HG03025 (cell line): ENCODE measurements around the gene TNFSF15.

Source experiments
- ATAC-seq: cut with Tn5 transposase; IDR thresholded peaks from one replicate; pipeline ENCODE4 v1.9.1; 2021; ENCODE audit warnings: mild to moderate bottlenecking, moderate library complexity; ENCODE audit not compliant: unreplicated experiment, low FRiP score

TNFSF15 gene

GRCh38 chr9:114825126-114825795, 19.4 kb upstream of the TNFSF15 start:
- no peak for ATAC-seq

DNA sequence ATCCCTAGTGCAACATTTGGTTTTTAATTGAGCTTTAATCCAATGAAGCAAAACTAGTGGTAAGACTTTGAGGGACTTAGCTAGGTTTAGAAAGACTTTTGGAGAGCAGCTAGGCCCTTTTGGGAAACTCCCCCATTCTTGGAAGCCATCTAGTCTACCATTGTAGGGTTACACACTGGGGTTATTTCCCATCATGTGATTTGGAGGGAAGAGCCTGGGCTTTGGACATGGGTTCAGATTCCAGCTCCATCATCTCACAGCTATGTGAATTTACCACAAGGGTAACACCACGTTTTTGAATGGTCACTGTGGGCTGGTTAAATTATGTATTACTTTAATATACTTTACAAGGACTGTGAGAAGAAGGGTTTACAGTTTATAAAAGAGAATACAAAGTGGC, 18.3 kb upstream of the TNFSF15 start:
- no peak for ATAC-seq

- ATAC-seq: no peak
Measured at GRCh38 chr9:114823441-114823840, 17.6 kb upstream of the TNFSF15 start.

GRCh38 chr9:114822708-114823107, 16.9 kb upstream of the TNFSF15 start:
- no peak for ATAC-seq

DNA sequence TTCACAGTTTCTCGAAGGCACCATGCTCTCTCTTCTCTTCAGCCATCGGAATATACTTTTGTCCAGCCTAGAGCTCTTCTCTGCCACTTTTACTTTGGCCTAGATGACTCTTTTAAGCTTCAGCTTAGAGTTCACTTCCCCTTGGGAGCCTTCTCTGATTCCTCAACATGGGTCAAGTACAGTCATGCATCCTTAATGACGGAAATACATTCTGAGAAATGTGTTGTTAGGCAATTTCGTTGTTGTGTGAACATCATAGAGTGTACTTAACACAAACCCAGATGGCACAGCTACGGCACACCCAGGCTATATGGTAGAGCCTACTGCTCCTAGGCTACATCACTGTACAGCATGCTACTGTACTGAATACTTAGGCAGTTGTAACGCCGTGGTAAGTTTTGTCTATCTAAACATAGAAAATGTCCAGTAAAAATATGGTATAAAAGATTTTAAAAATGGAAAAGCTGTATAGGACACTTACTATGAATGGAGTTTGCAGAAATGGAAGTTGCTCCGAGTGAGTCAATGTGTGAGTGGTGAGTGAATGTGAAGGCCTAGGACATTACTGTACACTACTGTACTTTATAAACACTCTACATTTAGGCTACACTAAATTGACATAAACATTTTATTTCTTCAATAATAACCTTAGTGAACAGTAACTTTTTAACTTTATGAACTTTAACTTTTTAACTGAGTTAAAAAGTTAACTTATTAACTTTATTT, 15.1 kb upstream of the TNFSF15 start:
- ATAC-seq: no peak

DNA sequence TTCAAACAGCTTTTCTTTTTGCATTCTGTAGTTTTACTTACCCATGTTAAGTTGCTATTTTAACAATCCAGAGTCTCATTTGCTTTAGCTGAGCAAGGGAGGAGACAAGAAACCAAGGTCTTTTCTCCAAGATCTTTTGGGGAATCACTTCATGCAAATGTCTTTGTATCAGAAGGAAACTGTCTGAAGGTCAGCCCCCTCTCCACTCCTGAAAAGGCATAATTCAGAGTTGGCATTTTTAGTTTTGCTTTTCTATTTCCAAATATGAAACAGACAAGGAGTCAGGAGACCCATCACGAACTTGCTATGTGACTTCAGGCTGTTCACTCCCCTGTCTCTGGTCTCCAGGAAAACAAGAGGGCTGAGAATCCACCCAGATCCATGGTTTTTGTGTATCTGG, 12.3 kb upstream of the TNFSF15 start:
- ATAC-seq: no peak

GRCh38 chr9:114813717-114814418, 8.0 kb upstream of the TNFSF15 start:
- no peak for ATAC-seq

- ATAC-seq: no peak
Measured at GRCh38 chr9:114811966-114812636, 6.3 kb upstream of the TNFSF15 start.

DNA sequence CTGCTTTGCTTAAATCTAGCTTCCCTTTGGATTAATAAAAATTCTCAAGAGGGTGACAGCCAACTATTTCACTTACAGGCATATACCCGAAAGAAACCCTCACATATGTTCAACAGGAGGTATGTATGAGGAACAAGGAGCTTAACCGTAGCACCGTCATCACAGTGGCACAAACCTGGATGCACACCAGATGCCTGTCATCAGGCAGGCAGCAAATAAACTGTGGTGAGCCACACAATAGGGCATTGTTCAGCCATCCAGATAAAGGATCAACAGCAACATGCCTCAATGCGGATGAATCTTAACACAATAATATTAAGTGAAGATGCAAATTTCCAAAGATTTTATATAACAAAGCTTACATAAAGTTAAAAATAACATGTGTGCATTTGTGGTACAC, 5.5 kb upstream of the TNFSF15 start:
- no peak for ATAC-seq

GRCh38 chr9:114810614-114811013, 4.8 kb upstream of the TNFSF15 start:
- ATAC-seq: no peak

GRCh38 chr9:114806526-114806900, 674 bp upstream of the TNFSF15 start:
- ATAC-seq: peak; percentile 24

GRCh38 chr9:114804505-114804904, 1.3 kb downstream of the TNFSF15 start:
- no peak for ATAC-seq

DNA sequence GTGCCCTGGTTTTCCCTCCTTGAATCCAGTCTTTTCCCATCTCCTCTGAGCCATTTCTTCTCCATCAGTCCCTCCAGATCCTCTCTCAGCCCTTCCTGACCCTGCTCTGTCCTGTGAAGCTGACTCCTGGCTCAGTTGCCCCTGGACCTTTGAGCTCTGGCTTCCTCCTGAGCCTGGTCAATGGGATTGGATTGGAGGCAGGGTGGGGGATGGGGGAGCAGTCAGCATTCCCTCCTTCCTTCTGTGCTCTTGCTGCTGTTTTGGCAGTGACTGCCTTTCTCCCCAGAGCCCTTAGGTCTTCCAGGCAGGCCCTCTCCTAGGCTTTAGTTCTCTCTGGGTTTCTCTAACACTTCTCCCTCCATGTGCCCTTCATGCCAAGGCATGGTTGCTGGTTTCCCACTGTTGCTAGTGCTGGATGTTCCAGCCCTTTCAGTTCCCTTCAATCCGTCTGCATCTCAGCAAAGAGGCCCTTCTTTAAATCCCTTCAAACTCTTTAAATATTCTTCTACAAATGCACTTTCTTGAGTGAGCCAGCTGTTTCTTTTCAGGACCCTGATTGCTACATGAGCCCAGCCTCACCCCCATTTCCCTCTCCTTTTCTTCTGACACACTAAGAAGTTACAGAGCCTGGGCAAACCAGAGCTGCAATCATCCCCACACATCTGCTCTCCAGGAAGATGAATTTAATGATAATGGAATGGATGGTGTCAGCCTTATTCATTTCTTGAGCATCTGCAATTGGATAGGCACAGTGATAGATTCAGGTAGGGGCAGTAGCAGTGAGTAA, 2.2 kb downstream of the TNFSF15 start:
- no peak for ATAC-seq

- ATAC-seq: no peak
Measured at GRCh38 chr9:114799925-114800324, 5.9 kb downstream of the TNFSF15 start.

DNA sequence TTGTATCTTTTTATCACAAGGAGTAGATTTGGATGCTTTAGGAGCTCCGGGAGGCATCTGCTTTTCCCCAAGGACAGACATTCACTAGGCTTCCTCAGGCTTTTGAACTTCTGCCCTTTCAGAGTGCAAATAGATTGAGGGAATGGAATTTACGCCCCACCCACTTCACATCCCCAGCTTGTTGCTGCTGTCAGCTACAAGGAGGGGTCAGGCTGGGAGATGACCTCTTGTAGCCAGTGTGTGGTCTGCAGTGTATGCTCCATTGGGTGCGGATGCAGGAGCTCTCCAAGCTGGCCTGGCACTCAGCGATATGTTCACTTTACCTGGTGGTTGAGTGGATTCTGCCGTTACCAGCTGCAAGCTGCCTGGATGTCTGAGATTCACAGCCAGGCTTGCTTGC, 6.4 kb downstream of the TNFSF15 start:
- no peak for ATAC-seq

DNA sequence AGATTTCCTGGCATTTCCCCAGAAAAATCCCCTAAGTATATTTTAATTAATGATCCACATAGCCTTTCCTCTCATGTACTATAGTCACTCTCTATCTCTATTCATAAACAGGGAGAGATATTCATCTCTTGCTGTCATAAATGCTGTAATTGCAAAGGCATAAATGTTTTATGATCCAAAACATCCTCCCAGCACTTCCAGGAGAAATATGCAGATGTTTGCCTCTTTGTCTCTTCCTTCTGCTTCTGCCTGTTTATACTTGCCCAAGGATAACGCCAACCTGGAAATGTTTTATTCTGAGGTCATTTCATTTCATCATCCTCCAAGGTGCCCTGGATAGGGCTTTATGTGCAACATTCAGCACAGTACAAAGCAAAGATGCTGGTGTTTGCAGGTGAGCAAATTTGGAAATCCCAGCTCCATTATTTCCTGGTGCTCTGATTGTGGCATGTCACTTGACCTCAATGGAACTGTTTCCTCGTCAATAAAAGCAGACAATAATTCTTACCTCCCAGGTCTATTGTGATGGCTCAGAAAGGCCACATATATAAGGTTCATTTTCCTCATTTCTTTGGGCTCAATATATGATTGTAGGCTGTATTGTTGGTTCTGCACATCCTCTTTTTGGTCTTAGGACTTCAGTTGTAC, 6.9 kb downstream of the TNFSF15 start:
- no peak for ATAC-seq

GRCh38 chr9:114798101-114798500, 7.7 kb downstream of the TNFSF15 start:
- ATAC-seq: no peak

DNA sequence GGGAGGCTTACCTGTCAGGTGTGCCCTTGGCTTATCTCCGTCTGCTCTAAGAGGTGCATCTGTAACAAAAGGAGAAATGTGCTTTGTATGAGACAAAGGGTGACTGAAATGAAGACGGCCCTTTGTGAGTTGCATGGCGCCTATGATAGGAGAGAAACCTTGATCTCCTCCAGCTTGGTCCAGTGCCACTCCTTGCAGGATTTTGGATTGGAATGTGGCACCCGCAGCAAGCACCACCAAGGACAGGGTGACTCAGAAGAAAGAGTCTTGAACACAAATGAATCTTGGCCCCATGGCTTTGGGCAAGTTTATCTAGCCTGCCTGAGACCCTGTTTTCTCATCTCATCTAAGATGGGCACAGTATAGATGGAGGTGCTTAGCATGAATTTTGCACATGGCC, 13.4 kb downstream of the TNFSF15 start:
- no peak for ATAC-seq

GRCh38 chr9:114791736-114792135, 14.1 kb downstream of the TNFSF15 start:
- ATAC-seq: no peak

- no peak for ATAC-seq
Measured at GRCh38 chr9:114791312-114791711, 14.5 kb downstream of the TNFSF15 start.
